ENCODE data around the gene OR1A2.
"Not testable (repeated sequence)": the region's sequence is repeated elsewhere in the genome, so short reads cannot be mapped to it uniquely, and the experiment has no call there.

Gene OR1A2

GRCh38 chr17:3213001-3213400 lies 15.7 kb downstream of the OR1A2 start:
- Histone ChIP-seq H3K27ac (no peak overlapping the region), H3K36me3 (no peaks in the 10 kb centered on the region), H3K9me3 (ENCODE audit: severe bottlenecking) (no peaks in the 10 kb centered on the region), H3K4me3 (ENCODE audit: low read depth, low read length) (no peak overlapping the region), H3K27me3 (ENCODE audit: insufficient read depth, low read depth, severe bottlenecking) (peaks cover 53% of the 10 kb centered on the region)
- TF ChIP-seq CTCF (IDR thresholded peaks at IDR 0.05; ENCODE audit: low read depth, low read length) = no peak
- DNase-seq = no peak

- Histone ChIP-seq H3K4me3 (ENCODE audit: low read depth, low read length) (no peak overlapping the region), H3K9me3 (ENCODE audit: severe bottlenecking) (no peaks in the 10 kb centered on the region), H3K27ac (no peak overlapping the region), H3K36me3 (no peaks in the 10 kb centered on the region), H3K27me3 (ENCODE audit: insufficient read depth, low read depth, severe bottlenecking) (peaks cover 53% of the 10 kb centered on the region)
- DNase-seq = no peak
- TF ChIP-seq CTCF (IDR thresholded peaks at IDR 0.05; ENCODE audit: low read depth, low read length) = no peak
These were observed 16.3 kb downstream of the OR1A2 start for GRCh38 chr17:3213587-3213986.

- not testable (repeated sequence) for H3K9me3 ChIP-seq (ENCODE audit: severe bottlenecking); H3K4me3 ChIP-seq (ENCODE audit: low read depth, low read length); H3K27ac ChIP-seq; DNase-seq; H3K36me3 ChIP-seq
- peaks cover 12% of the 10 kb centered on the region for H3K27me3 ChIP-seq (ENCODE audit: insufficient read depth, low read depth, severe bottlenecking)
These were observed 22.7 kb downstream of the OR1A2 start for GRCh38 chr17:3219978-3220377.

- TF ChIP-seq CTCF (IDR thresholded peaks at IDR 0.05; ENCODE audit: low read depth, low read length) = no peak
- Histone ChIP-seq H3K27ac (no peak overlapping the region), H3K36me3 (no peaks in the 10 kb centered on the region), H3K4me3 (ENCODE audit: low read depth, low read length) (no peak overlapping the region), H3K27me3 (ENCODE audit: insufficient read depth, low read depth, severe bottlenecking) (peaks cover 4% of the 10 kb centered on the region), H3K9me3 (ENCODE audit: severe bottlenecking) (no peaks in the 10 kb centered on the region)
- DNase-seq = no peak
These were observed 24.5 kb downstream of the OR1A2 start for GRCh38 chr17:3221850-3222249.

- DNase-seq = no peak
- Histone ChIP-seq H3K9me3 (ENCODE audit: severe bottlenecking) (no peaks in the 10 kb centered on the region), H3K4me3 (ENCODE audit: low read depth, low read length) (no peak overlapping the region), H3K27me3 (ENCODE audit: insufficient read depth, low read depth, severe bottlenecking) (peaks cover 4% of the 10 kb centered on the region), H3K27ac (no peak overlapping the region), H3K36me3 (no peaks in the 10 kb centered on the region)
- TF ChIP-seq CTCF (IDR thresholded peaks at IDR 0.05; ENCODE audit: low read depth, low read length) = no peak
These were observed 25.2 kb downstream of the OR1A2 start for GRCh38 chr17:3222505-3222904.

- H3K9me3 ChIP-seq (ENCODE audit: severe bottlenecking); H3K27ac ChIP-seq; H3K36me3 ChIP-seq; DNase-seq; H3K27me3 ChIP-seq (ENCODE audit: insufficient read depth, low read depth, severe bottlenecking); H3K4me3 ChIP-seq (ENCODE audit: low read depth, low read length): not testable (repeated sequence)
These were observed 27.5 kb downstream of the OR1A2 start for GRCh38 chr17:3224721-3225352.

- not testable (repeated sequence) for H3K9me3 ChIP-seq (ENCODE audit: severe bottlenecking); H3K36me3 ChIP-seq; H3K27ac ChIP-seq; DNase-seq; H3K4me3 ChIP-seq (ENCODE audit: low read depth, low read length); H3K27me3 ChIP-seq (ENCODE audit: insufficient read depth, low read depth, severe bottlenecking)
These were observed 35.0 kb downstream of the OR1A2 start for GRCh38 chr17:3232300-3232699.

- H3K27me3 ChIP-seq (ENCODE audit: insufficient read depth, low read depth, severe bottlenecking); H3K9me3 ChIP-seq (ENCODE audit: severe bottlenecking); H3K36me3 ChIP-seq; DNase-seq; H3K4me3 ChIP-seq (ENCODE audit: low read depth, low read length); H3K27ac ChIP-seq: not testable (repeated sequence)
These were observed 41.4 kb downstream of the OR1A2 start for GRCh38 chr17:3238685-3239084.

- not testable (repeated sequence) for H3K9me3 ChIP-seq (ENCODE audit: severe bottlenecking); H3K27ac ChIP-seq; DNase-seq; H3K36me3 ChIP-seq; H3K27me3 ChIP-seq (ENCODE audit: insufficient read depth, low read depth, severe bottlenecking); H3K4me3 ChIP-seq (ENCODE audit: low read depth, low read length)
These were observed 43.7 kb downstream of the OR1A2 start for GRCh38 chr17:3241044-3241443.

GRCh38 chr17:3244841-3245240 lies 47.5 kb downstream of the OR1A2 start:
- not testable (repeated sequence) for H3K9me3 ChIP-seq (ENCODE audit: severe bottlenecking); H3K4me3 ChIP-seq (ENCODE audit: low read depth, low read length); H3K36me3 ChIP-seq; H3K27ac ChIP-seq; H3K27me3 ChIP-seq (ENCODE audit: insufficient read depth, low read depth, severe bottlenecking); DNase-seq

Measured in WERI-Rb-1 (cell line).